ENCODE measurements around the gene COLEC12.

- TF ChIP-seq EZH2 (IDR thresholded peaks at IDR 0.05; ENCODE audit: insufficient read depth, poor library complexity, severe bottlenecking) (no peak), EZH2phosphoT487 (IDR thresholded peaks at IDR 0.05; ENCODE audit: insufficient read depth, low read depth) (no peak)
These were observed 213.8 kb downstream of the COLEC12 start for GRCh38 chr18:286515-287310.

All from GM23248 (cell line).